Measurements from ENCODE around the gene ZYG11B.

- no peak for TF ChIP-seq CTCF (conservative IDR thresholded peaks at IDR 0.05 in 1 of 2, IDR thresholded peaks at IDR 0.05 in 1 of 2; ENCODE audit: extremely low read depth in 1 of 2, insufficient read depth in 1 of 2, low read depth in 1 of 2, low read length in 2 of 2)
- no peak for TF ChIP-seq EZH2 (IDR thresholded peaks at IDR 0.05; ENCODE audit: borderline replicate concordance, low read length)
Observed at GRCh38 chr1:52681136-52681535, 45.1 kb upstream of the ZYG11B start.
